ENCODE data around the gene METTL27. TPM values are rescaled to one million over a fixed set of nuclear protein-coding genes. Genes with fewer than 3 reads are reported as not detected.
A peak's percentile ranks its signal among the peaks of the same experiment; 100 is the strongest.

The METTL27 gene
- total and polyA plus RNA-seq, 2 experiments from 2014 or later, result 10.1 to 11.0 TPM

GRCh38 chr7:73890555-73891147 is 48.3 kb upstream of the METTL27 start:
- no peak overlapping the region for H3K4me2 ChIP-seq
- H3K27ac Mint-ChIP-seq, result no peak overlapping the region
- peak overlapping the region; percentile 52; the same call in 1 of the 2 replicates for H2AFZ ChIP-seq
- no peaks in the 10 kb centered on the region for H3K9me2 ChIP-seq (ENCODE audit: insufficient read depth)
- no peak overlapping the region for H3K27ac ChIP-seq (ENCODE audit: low read depth)
- H3K36me3 ChIP-seq (ENCODE audit: insufficient read depth), result no peaks in the 10 kb centered on the region
- H3K27me3 Mint-ChIP-seq (ENCODE audit: insufficient read depth, low read depth, poor library complexity), result peaks cover 10% of the 10 kb centered on the region
- no peaks in the 10 kb centered on the region for H3K4me1 ChIP-seq (ENCODE audit: insufficient read depth)
- H3K4me3 ChIP-seq, result no peak overlapping the region
- no peaks in the 10 kb centered on the region for H3K79me2 ChIP-seq (replicated peaks; ENCODE audit: insufficient read depth)
- H3K27me3 ChIP-seq (ENCODE audit: insufficient read depth), result no peaks in the 10 kb centered on the region
- H3F3A ChIP-seq (replicated peaks; ENCODE audit: low read depth), result no peaks in the 10 kb centered on the region
- H3K9me3 Mint-ChIP-seq, result peaks cover 4% of the 10 kb centered on the region; the same call in 2 of the 3 replicates
- no peaks in the 10 kb centered on the region for H4K20me1 ChIP-seq (replicated peaks; ENCODE audit: insufficient read depth)
- peaks cover 4% of the 10 kb centered on the region; the same call in 2 of the 3 replicates for H3K36me3 Mint-ChIP-seq (ENCODE audit: low read depth)
- TF ChIP-seq EZH2 (IDR thresholded peaks at IDR 0.05; ENCODE audit: low read depth, unreplicated experiment) (no peak), POLR2AphosphoS5 (IDR thresholded peaks at IDR 0.05; ENCODE audit: low read depth) (no peak), CREB1 (CRISPR knock-in tag; IDR thresholded peaks at IDR 0.05; ENCODE audit: low read depth) (no peak), JUNB (IDR thresholded peaks at IDR 0.05; ENCODE audit: unreplicated experiment) (no peak), REST (IDR thresholded peaks at IDR 0.05; ENCODE audit: unreplicated experiment) (no peak), ZNF462 (CRISPR knock-in tag; IDR thresholded peaks at IDR 0.05) (no peak), STAT1 (IDR thresholded peaks at IDR 0.05; ENCODE audit: unreplicated experiment) (no peak), EZH2phosphoT487 (IDR thresholded peaks at IDR 0.05; ENCODE audit: unreplicated experiment) (no peak), NANOG (IDR thresholded peaks at IDR 0.05; ENCODE audit: borderline replicate concordance) (no peak), ZNF114 (CRISPR knock-in tag; IDR thresholded peaks at IDR 0.05) (no peak), ZNF331 (CRISPR knock-in tag; IDR thresholded peaks at IDR 0.05; ENCODE audit: low read depth) (no peak), ETS1 (IDR thresholded peaks at IDR 0.05) (no peak), CTCF (conservative IDR thresholded peaks at IDR 0.05; ENCODE audit: low read depth in 2 of 2) (no peak)
- no peak for ATAC-seq
- no peak overlapping the region for H3K4me3 Mint-ChIP-seq
- peaks cover 3% of the 10 kb centered on the region for H3K4me1 Mint-ChIP-seq
- DNase-seq (ENCODE audit: low spot score), result no peak
